ENCODE data around the gene TUBB1.
"Not testable (repeated sequence)": the region's sequence is repeated elsewhere in the genome, so short reads cannot be mapped to it uniquely, and the experiment has no call there.

Gene TUBB1

DNA sequence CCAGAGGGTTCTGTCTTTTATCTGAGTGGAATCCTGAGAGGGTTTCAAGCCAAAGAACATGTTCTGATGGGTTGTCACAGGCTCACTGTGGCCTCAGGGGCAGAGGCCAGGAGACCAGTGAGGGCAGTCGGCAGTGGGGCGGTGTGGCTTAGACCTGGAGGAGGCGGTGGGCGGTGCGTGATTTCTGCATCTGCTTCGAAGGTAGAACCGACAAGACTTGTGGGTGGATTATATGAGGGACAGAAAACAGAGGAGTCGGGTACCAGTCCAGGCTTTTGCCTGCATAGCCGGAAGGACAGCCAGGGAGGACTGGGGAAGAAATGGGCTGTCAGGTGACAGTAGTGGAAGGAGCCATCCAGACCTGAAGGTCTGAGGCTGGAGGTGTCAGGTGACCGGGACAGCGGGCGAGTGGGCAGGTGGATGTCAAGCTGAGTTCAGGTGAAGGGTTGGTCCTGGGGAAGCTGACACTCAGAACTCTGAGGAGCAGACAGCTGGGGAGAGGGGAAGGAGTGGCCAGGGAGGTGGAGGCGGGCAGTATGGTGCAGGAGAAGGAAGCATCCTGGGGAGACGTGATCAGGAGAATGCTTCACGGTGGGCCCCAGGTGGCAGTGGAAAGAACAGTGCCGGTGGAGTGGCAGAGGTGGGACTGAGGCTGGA, 15.3 kb upstream of the TUBB1 start:
- intact Hi-C loops (cut with DNase I): no loop called here
- peak in 2 of 10 donors; percentile 70 to 82 for DNase-seq

GRCh38 chr20:59004493-59004762, 14.8 kb upstream of the TUBB1 start:
- intact Hi-C loops (cut with DNase I): no loop called here
- DNase-seq: peak in 2 of 10 donors; percentile 36 to 56

- peak in 1 of 10 donors; percentile 85 for DNase-seq
- intact Hi-C loops (cut with DNase I): no loop called here
Measured at GRCh38 chr20:59004763-59005522, 14.3 kb upstream of the TUBB1 start.

DNA sequence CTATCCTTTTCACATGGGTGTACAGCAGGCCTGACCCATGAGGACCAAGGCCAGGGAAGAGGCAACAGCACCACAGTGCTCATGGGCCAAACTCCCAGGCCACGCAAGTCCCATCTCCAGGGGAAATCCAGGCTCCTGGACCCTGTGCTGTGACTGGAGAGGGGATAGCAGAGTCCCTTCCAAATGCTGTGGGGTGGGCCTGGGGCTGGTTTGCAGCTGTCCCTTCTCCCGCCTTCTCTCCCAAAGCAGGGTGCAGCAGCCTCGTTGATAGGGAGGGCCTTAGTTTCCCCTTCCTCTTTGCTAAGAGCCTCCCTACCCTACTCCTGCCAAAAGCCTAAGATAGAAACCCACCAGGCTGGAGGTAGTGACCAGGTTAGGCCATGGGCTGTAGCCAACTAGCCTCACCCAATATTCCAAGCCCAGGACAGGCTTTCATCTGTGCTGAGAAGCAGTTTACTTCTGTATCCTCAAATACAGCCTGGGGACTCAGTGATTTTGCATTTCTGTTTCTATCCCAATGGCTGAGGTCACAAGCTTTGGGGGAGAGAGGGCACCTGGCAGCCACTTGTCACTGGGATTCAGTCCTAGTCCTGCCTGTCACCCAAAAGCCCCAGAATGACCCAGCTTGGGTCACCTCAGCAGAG, 13.6 kb upstream of the TUBB1 start:
- intact Hi-C loops (cut with DNase I): no loop called here

DNA sequence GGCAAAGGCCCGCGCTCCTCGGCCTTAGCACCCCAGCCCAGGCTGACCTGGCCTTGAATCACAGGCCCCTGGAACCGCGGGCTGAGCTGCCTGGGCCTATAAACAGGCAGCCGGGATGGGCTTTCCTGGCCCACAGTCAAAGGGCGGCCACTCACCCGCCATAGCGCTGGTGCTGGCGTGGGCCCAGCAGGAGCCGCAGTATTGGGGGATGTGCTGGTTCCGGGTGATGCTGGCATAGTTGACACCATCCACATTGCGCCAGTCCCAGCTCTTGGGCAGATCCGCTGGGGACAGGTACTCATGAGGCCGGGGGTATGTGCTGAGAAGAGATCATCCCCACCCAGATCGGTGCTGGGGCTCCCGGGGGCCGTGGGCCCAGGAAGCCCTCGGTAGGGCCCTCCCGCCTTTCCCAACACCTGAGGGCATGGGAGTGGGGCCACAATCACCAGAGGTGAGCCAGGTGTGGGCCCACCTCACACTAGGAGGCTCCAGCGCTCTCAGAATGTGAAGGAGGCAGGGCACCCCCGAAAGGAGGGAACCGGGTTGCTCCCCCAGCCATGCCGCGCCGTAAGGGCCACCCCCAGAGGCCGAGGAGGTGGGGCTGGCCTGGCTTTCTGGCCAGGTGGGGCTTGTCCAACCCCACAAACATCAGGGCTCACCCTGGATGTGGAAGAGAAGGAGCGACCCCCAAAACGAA, 12.9 kb upstream of the TUBB1 start:
- intact Hi-C loops (cut with DNase I): no loop called here
- peak in 1 of 10 donors; percentile 77 for DNase-seq

More for the DNA sequence above, 13.6 kb upstream of the TUBB1 start:
- peak in 1 of 10 donors; percentile 55 for DNase-seq

GRCh38 chr20:59006864-59007664, 12.2 kb upstream of the TUBB1 start, which contains the start of gene CTSZ:
CTSZ (minus strand) TSS chr20:59007254; CDS start chr20:59007128, 126 bp downstream.
- DNase-seq: peak in 4 of 10 donors; percentile 38 to 86 (median 81)
- intact Hi-C loops (cut with DNase I): no loop called here

GRCh38 chr20:59007665-59008511, 11.3 kb upstream of the TUBB1 start:
- peak in 2 of 10 donors; percentile 82 for DNase-seq
- intact Hi-C loops (cut with DNase I): no loop called here

- intact Hi-C loops (cut with DNase I): no loop called here
- DNase-seq: no peak
Measured at GRCh38 chr20:59008715-59009336, 10.4 kb upstream of the TUBB1 start.

DNA sequence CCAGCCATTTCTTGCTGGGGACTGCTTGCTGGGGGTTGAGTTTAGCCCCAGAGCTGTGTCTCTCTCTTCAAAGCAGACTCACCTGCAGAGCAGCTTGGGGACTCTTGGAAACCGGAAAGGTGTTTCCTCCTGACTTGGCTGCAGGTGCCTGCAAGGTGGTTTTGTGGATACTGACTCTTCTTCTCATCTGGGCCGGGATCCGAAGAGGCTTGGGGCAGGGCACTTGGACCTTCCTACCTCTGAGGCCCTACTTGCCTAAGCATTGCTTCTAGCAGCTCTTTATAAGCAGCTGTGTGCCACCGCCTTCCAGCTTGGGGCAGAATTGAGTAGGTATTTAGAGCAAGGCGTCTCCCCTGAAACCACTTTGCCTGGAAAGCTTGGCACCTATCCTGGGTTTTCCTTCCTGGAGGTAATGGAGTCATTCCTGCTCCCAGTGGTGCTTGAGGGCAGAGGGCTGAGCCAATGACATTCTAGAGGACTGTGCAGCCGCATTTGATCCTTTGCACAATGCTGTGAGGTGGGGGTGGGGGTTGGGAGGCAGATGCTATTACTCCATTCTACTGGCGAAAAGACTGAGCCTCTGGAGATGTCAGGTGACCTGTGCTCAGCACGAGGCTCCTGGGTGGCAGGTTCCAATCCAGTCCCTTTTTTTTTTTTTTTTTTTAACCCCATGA, 8.8 kb upstream of the TUBB1 start:
- intact Hi-C loops (cut with DNase I): no loop called here
- peak in 1 of 10 donors; percentile 47 for DNase-seq

GRCh38 chr20:59010995-59011873, 8.0 kb upstream of the TUBB1 start:
- DNase-seq: peak in 1 of 10 donors; percentile 81
- intact Hi-C loops (cut with DNase I): no loop called here

DNA sequence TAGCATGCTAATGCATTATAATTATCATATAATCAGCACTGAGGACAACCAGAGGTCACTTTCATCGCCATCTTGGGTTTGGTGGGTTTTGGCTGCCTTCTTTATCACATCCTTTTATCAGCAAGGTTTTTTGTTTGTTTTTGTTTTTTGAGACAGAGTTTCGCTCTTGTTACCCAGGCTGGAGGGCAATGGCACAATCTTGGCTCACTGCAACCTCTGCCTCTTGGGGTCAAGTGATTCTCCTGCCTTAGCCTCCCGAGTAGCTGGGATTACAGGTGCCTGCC, 7.4 kb upstream of the TUBB1 start:
- DNase-seq; intact Hi-C loops (cut with DNase I): not testable (repeated sequence)

- intact Hi-C loops (cut with DNase I): no loop called here
- DNase-seq: peak in 1 of 10 donors; percentile 51
Measured at GRCh38 chr20:59013031-59013951, 5.9 kb upstream of the TUBB1 start.

DNA sequence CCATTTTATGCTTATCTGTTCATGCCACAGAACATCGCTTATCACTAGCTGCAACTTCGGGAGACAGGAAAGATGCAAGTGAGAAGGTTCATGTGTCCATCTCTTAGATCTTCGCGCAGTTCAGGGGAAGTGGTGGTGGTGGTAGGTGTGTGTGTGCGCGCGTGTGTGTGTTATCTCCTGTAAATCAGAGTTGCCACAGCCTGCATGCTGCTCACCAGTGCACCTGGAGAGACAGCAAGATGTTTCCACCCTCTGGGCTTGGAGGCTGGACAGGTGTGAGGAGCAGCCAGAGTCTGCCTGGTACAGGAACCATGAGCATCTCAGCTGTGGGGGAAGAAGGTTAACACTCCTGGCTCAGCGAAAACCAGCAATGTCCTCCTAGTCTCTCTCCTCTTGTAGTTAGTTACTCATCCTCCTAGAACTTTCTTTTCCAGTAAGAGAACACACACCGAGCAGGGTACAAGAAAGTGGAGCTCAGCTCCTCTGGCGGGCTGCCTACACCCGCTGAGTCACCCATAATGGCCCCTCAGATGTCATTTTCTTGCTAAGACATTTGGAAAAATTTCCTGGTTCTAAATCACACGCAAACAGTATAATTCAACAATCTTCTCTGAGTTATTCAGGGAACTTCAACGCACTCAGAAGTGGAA, 5.1 kb upstream of the TUBB1 start:
- intact Hi-C loops (cut with DNase I): no loop called here
- DNase-seq: no peak

DNA sequence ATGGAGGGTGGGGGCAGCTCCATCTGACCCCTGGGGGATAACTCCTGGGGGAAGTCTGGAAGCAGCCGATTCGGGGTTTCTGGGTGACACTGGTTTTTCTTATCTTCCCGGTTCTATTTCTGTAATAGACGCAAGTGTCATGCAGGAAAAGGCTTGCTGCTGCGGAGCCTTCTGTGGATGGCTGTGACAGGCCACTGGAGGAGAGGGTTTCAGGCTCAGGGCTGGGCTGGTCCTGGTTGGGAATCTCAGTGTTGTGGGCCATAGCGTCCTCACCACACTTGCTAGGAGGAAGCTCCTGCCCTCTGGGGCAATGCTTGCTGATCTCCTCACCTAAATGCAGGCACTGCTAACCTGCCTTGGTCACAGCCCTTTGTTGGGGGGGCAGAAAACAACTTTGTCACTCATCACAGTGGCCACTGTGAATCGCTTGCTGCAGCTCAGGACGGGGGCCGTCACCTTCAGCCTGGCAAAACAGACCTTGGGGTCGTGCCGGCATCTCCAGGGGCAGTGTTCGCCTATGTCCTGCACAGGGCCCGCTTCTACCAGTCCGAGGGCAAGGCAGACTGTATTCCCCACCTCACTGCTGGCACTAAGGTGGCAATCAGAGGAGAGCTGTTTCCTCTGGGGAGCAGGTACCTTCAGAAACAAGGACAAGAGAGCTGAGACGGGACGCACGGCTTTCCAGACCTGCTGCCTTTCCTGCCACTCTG, 4.4 kb upstream of the TUBB1 start:
- intact Hi-C loops (cut with DNase I): no loop called here
- peak in 2 of 10 donors; percentile 52 to 69 for DNase-seq

- intact Hi-C loops (cut with DNase I): no loop called here
- peak in 1 of 10 donors; percentile 32 for DNase-seq
Measured at GRCh38 chr20:59015411-59015810, 3.8 kb upstream of the TUBB1 start.

Data from posterior cingulate gyrus (tissue), 11 donors.